Liver (tissue), 9 donors: ENCODE results near the gene PARP14. TPM values are rescaled to one million over a fixed set of nuclear protein-coding genes. Genes with fewer than 3 reads are reported as not detected.

Experiments
- DNase-seq: peaks from one replicate; pipeline ENCODE4 v3.0.0-alpha.2; 2017; ENCODE audit warnings: low spot score
- H3K27ac ChIP-seq, 2 donors: one replicate each; pipeline ENCODE4 v1.7.0; 2013; ENCODE audit warnings: inconsistent platforms in 2 of 2, low read length in 2 of 2, control low read depth in 1 of 2, low read depth in 1 of 2, mild to moderate bottlenecking in 1 of 2
- H3K27me3 ChIP-seq, 4 donors: one replicate each; pipeline versions ENCODE4 v1.6.1 to v1.7.0; 2013; ENCODE audit warnings: low read length in 3 of 4, inconsistent platforms in 1 of 4, mild to moderate bottlenecking in 1 of 4, moderate library complexity in 1 of 4; ENCODE audit not compliant: control insufficient read depth in 4 of 4, insufficient read depth in 4 of 4
- H3K36me3 ChIP-seq, 4 donors: one replicate each; pipeline versions ENCODE4 v1.6.1 to v1.7.0; 2013; ENCODE audit warnings: low read length in 3 of 4, mild to moderate bottlenecking in 3 of 4, low read depth in 1 of 4, moderate library complexity in 1 of 4; ENCODE audit not compliant: control insufficient read depth in 4 of 4, insufficient read depth in 3 of 4
- H3K4me1 ChIP-seq, 4 donors: one replicate each; pipeline versions ENCODE4 v1.6.1 to v1.7.0; 2013; ENCODE audit warnings: low read length in 3 of 4, mild to moderate bottlenecking in 3 of 4, moderate library complexity in 1 of 4; ENCODE audit not compliant: control insufficient read depth in 4 of 4, insufficient read depth in 4 of 4
- H3K4me3 ChIP-seq, 3 donors: one replicate each; pipeline versions ENCODE4 v1.6.1 to v1.7.0; 2013; ENCODE audit warnings: low read length in 3 of 3, control low read depth in 1 of 3, low read depth in 1 of 3, mild to moderate bottlenecking in 1 of 3
- H3K9ac ChIP-seq, 2 donors: one replicate each; pipeline ENCODE4 v1.7.0; 2013; ENCODE audit warnings: low read length in 2 of 2, mild to moderate bottlenecking in 2 of 2, moderate library complexity in 2 of 2, control low read depth in 1 of 2, low read depth in 1 of 2
- H3K9me3 ChIP-seq, 4 donors: one replicate each; pipeline versions ENCODE4 v1.6.1 to v1.7.0; 2013; ENCODE audit warnings: low read length in 3 of 4; ENCODE audit not compliant: control insufficient read depth in 4 of 4
- EGR1 ChIP-seq, 2 donors: IDR thresholded peaks; 2 replicates each; pipeline ENCODE4 v1.6.1; 2016 to 2018; ENCODE audit warnings: antibody characterized with exemption in 2 of 2, low read depth in 2 of 2
- FOXA2 ChIP-seq: IDR thresholded peaks from 2 replicates; pipeline ENCODE4 v1.6.1; 2016; ENCODE audit warnings: antibody characterized with exemption
- GABPA ChIP-seq, 2 donors: IDR thresholded peaks in 1 of 2; conservative IDR thresholded peaks in 1 of 2; 2 replicates each; pipeline ENCODE4 v1.6.1; 2016; ENCODE audit warnings: antibody characterized with exemption in 2 of 2, mild to moderate bottlenecking in 1 of 2, moderate library complexity in 1 of 2
- HNF4A ChIP-seq, 2 donors: conservative IDR thresholded peaks; 2 replicates each; pipeline ENCODE4 v1.6.1; 2016; ENCODE audit warnings: antibody characterized with exemption in 2 of 2, mild to moderate bottlenecking in 2 of 2
- JUND ChIP-seq, 2 donors: IDR thresholded peaks; 2 replicates each; pipeline ENCODE4 v1.6.1; 2016; ENCODE audit warnings: antibody characterized with exemption in 2 of 2
- MAX ChIP-seq: IDR thresholded peaks from 2 replicates; pipeline ENCODE4 v1.6.1; 2016; ENCODE audit warnings: antibody characterized with exemption
- NR2F2 ChIP-seq: IDR thresholded peaks from 2 replicates; pipeline ENCODE4 v1.6.1; 2016; ENCODE audit warnings: antibody characterized with exemption
- RAD21 ChIP-seq, 2 donors: IDR thresholded peaks; 2 replicates each; pipeline ENCODE4 v1.6.1; 2016; ENCODE audit warnings: antibody characterized with exemption in 2 of 2, mild to moderate bottlenecking in 2 of 2
- REST ChIP-seq: IDR thresholded peaks from 2 replicates; pipeline ENCODE4 v1.6.1; 2016; ENCODE audit warnings: antibody characterized with exemption, mild to moderate bottlenecking
- RXRA ChIP-seq, 2 donors: IDR thresholded peaks; 2 replicates each; pipeline ENCODE4 v1.6.1; 2017 to 2018; ENCODE audit warnings: antibody characterized with exemption in 2 of 2, mild to moderate bottlenecking in 1 of 2
- SP1 ChIP-seq: IDR thresholded peaks from 2 replicates; pipeline ENCODE4 v1.6.1; 2018; ENCODE audit warnings: antibody characterized with exemption, mild to moderate bottlenecking
- TAF1 ChIP-seq: conservative IDR thresholded peaks from 2 replicates; pipeline ENCODE4 v1.6.1; 2016; ENCODE audit warnings: antibody characterized with exemption, mild to moderate bottlenecking
- YY1 ChIP-seq: IDR thresholded peaks from 2 replicates; pipeline ENCODE4 v1.6.1; 2016; ENCODE audit warnings: antibody characterized with exemption, mild to moderate bottlenecking
- WGBS: extraction: QIAGEN DNeasy Blood & Tissue Kit; methylation state at CpG from one replicate; pipeline ENCODE4 v1.1.7; 2013; 5-methylcytosine and 5-hydroxymethylcytosine counted together
- polyA plus RNA-seq, 2 donors: library from polyadenylated mRNA; stranded (reverse) in 1 of 2; unstranded in 1 of 2; fragments of 200-250 nt in 1 of 2; fragments of >200 nt in 1 of 2; fragmentation: Nextera tagmentation in 1 of 2; extraction: Ambion mirVana in 1 of 2; gene quantifications; one replicate each; pipeline versions ENCODE4 v1.2.1 to v1.2.3, GENCODE V29; 2013 to 2015
- total RNA-seq, 2 donors: library from RNA; depleted of rRNA; stranded (reverse); fragments of >200 nt; gene quantifications; one replicate each; pipeline ENCODE4 v1.2.3, GENCODE V29; 2014
- TF ChIP-seq, protein P1 (sequence below): IDR thresholded peaks from 2 replicates; pipeline ENCODE4 v1.6.1; 2016; ENCODE audit warnings: antibody characterized with exemption
- TF ChIP-seq, protein P2 (sequence below): fragments of 150-350 bp; IDR thresholded peaks from 2 replicates; pipeline ENCODE4 v1.5.1; 2017; ENCODE audit warnings: improper control_type of control experiment, low read depth, low read length; ENCODE audit not compliant: missing input control
- donor health status: healthy.
- donor health status: healthy.
- donor health status: healthy.
- donor health status: healthy.
- donor health status: healthy.

PARP14 gene
- total RNA-seq (10 to 100 TPM; 33.7 to 79.7 TPM), polyA plus RNA-seq (10 to 100 TPM; 13.1 to 13.2 TPM)

DNA sequence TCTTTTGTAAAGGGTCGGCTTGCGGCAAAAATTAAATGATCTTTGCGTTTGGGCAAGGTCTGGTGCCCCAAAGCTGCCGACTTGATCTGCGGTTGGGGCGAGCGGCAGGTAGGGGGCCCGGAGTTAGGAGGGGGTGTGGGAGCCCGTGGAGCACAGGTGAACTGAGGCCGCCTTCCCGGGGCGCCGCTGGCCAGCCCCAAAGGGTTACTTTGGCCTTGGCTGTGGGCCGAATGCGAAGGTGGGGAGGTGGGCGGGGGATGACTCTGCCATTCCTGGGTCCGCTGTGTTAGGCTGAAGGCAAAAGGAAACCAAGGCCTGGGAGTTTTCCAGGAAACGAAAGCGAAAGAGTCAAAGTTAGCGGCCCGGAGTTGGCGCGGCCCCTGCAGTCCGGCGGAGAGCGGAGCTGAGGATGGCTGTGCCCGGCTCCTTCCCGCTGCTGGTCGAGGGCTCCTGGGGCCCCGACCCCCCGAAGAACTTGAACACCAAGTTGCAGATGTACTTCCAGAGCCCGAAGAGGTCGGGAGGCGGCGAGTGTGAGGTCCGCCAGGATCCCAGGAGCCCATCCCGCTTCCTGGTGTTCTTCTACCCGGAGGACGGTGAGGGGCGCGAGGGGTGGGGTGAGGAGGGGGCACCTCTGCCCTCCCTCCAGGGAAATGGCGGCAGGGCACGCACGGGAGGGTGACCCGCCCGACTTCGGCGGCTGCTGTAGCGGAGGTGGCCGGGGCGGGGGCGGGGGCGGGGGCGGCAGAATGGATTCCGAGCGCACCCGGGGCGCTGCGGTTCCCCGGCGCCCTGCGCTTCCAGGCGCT is at the start of gene PARP14:
Gene PARP14 (plus strand): TSS at position 365 of the 809 bp plus-strand sequence. CDS start 45 bp downstream, at position 410.
- Histone ChIP-seq H3K9me3 (no peaks in the 10 kb centered on the region), H3K27ac (peak within 1 kb of the TSS; percentile 94), H3K36me3 (peaks cover 0 to 5% (median 3%) of the 10 kb centered on the region in 4 donors), H3K4me3 (peak within 1 kb of the TSS; percentile 86 to 96 (median 91)), H3K4me1 (peaks cover 1 to 43% (median 23%) of the 10 kb centered on the region in 4 donors), H3K27me3 (no peaks in the 10 kb centered on the region), H3K9ac (peak within 1 kb of the TSS; percentile 82 to 88)
- WGBS: under 1% methylated on average over 63 of the region's 63 CpGs
- TF ChIP-seq RXRA (IDR thresholded peaks at IDR 0.05) (peak in 1 of 2 donors; percentile 33), HNF4A (conservative IDR thresholded peaks at IDR 0.05) (peak; percentile 6 to 10), RAD21 (IDR thresholded peaks at IDR 0.05) (peak; percentile 22 to 54), GABPA (IDR thresholded peaks at IDR 0.05 in 1 of 2, conservative IDR thresholded peaks at IDR 0.05 in 1 of 2) (no peak), NR2F2 (no peak), TAF1 (peak; percentile 75), EGR1 (IDR thresholded peaks at IDR 0.05; ENCODE audit: low read depth in 2 of 2) (peak in 1 of 2 donors; percentile 53), YY1 (peak; percentile 87)
- TF ChIP-seq, protein P1, sequence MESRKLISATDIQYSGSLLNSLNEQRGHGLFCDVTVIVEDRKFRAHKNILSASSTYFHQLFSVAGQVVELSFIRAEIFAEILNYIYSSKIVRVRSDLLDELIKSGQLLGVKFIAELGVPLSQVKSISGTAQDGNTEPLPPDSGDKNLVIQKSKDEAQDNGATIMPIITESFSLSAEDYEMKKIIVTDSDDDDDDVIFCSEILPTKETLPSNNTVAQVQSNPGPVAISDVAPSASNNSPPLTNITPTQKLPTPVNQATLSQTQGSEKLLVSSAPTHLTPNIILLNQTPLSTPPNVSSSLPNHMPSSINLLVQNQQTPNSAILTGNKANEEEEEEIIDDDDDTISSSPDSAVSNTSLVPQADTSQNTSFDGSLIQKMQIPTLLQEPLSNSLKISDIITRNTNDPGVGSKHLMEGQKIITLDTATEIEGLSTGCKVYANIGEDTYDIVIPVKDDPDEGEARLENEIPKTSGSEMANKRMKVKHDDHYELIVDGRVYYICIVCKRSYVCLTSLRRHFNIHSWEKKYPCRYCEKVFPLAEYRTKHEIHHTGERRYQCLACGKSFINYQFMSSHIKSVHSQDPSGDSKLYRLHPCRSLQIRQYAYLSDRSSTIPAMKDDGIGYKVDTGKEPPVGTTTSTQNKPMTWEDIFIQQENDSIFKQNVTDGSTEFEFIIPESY: no peak
- DNase-seq: peak; percentile 72

GRCh38 chr3:122635789-122636188 is 44.9 kb upstream of the PARP14 start:
- 89% methylated on average over 5 of the region's 5 CpGs for WGBS
- H3K4me1 ChIP-seq: peaks cover 0 to under 1% (median 0%) of the 10 kb centered on the region in 4 donors
- TF ChIP-seq JUND (IDR thresholded peaks at IDR 0.05) (no peak), SP1 (no peak), RAD21 (IDR thresholded peaks at IDR 0.05) (no peak), FOXA2 (no peak), HNF4A (conservative IDR thresholded peaks at IDR 0.05) (no peak), TAF1 (no peak), EGR1 (IDR thresholded peaks at IDR 0.05; ENCODE audit: low read depth in 2 of 2) (no peak), YY1 (no peak), RXRA (IDR thresholded peaks at IDR 0.05) (no peak), REST (no peak), MAX (no peak), GABPA (IDR thresholded peaks at IDR 0.05 in 1 of 2, conservative IDR thresholded peaks at IDR 0.05 in 1 of 2) (no peak), NR2F2 (no peak)
- TF ChIP-seq, protein P2, sequence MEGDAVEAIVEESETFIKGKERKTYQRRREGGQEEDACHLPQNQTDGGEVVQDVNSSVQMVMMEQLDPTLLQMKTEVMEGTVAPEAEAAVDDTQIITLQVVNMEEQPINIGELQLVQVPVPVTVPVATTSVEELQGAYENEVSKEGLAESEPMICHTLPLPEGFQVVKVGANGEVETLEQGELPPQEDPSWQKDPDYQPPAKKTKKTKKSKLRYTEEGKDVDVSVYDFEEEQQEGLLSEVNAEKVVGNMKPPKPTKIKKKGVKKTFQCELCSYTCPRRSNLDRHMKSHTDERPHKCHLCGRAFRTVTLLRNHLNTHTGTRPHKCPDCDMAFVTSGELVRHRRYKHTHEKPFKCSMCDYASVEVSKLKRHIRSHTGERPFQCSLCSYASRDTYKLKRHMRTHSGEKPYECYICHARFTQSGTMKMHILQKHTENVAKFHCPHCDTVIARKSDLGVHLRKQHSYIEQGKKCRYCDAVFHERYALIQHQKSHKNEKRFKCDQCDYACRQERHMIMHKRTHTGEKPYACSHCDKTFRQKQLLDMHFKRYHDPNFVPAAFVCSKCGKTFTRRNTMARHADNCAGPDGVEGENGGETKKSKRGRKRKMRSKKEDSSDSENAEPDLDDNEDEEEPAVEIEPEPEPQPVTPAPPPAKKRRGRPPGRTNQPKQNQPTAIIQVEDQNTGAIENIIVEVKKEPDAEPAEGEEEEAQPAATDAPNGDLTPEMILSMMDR: no peak

More at GRCh38 chr3:122635789-122636188, 44.9 kb upstream of the PARP14 start:
- Histone ChIP-seq H3K27ac (no peak overlapping the region), H3K27me3 (no peaks in the 10 kb centered on the region), H3K9me3 (no peaks in the 10 kb centered on the region), H3K9ac (no peak overlapping the region), H3K4me3 (no peak overlapping the region), H3K36me3 (peaks cover 0 to 14% (median 4%) of the 10 kb centered on the region in 4 donors)
- DNase-seq: no peak
